OCI-LY7 (cell line): Measurements from ENCODE around the gene MTFR2. TPM values are rescaled to one million over a fixed set of nuclear protein-coding genes. Genes with fewer than 3 reads are reported as not detected.

Experiments used
- BruUV-seq: library from RNA; stranded (reverse); fragments of 400-500 nt; replicated peaks from 2 replicates; lab custom pipeline; 2021; lab: Mats Ljungman, UMichigan
- CTCF ChIA-PET: fragments of 300-600 bp; sonication (Branson Sonifier 250); formaldehyde crosslinking; loops from one replicate; lab custom pipeline; 2022; ENCODE audit warnings: antibody characterized with exemption; ENCODE audit not compliant: unreplicated experiment; lab: Charles Lee
- POLR2A ChIA-PET: fragments of 300-600 bp; sonication (Branson Sonifier 250); formaldehyde crosslinking; loops from one replicate; lab custom pipeline; 2022; ENCODE audit warnings: antibody characterized with exemption; lab: Charles Lee
- DNase-seq: peaks from one replicate; pipeline ENCODE4 v3.0.0-alpha.2; 2015; ENCODE audit warnings: low spot score
- H2AFZ ChIP-seq: fragments of 200-600 bp; sonication (generic), shearing (Covaris generic); 2 replicates; pipeline ENCODE4 v1.6.1; 2014; ENCODE audit warnings: mild to moderate bottlenecking, antibody characterized with exemption, low read length, moderate library complexity
- H3K27ac ChIP-seq: fragments of 200-600 bp; sonication (generic); 2 replicates; pipeline ENCODE4 v1.5.1; 2014; ENCODE audit warnings: mixed run types, low read depth, mild to moderate bottlenecking, moderate library complexity, low read length, inconsistent platforms; ENCODE audit not compliant: poor library complexity, severe bottlenecking
- H3K36me3 ChIP-seq: fragments of 200-600 bp; sonication (generic); 2 replicates; pipeline ENCODE4 v1.6.1; 2014; ENCODE audit warnings: mild to moderate bottlenecking, antibody characterized with exemption, low read length, moderate library complexity, mixed read lengths; ENCODE audit not compliant: insufficient read depth
- H3K4me1 ChIP-seq: fragments of 200-600 bp; sonication (generic); 2 replicates; pipeline ENCODE4 v1.5.1; 2014; ENCODE audit warnings: mild to moderate bottlenecking, low read length; ENCODE audit not compliant: insufficient read depth, poor library complexity, severe bottlenecking
- H3K4me2 ChIP-seq: fragments of 200-600 bp; sonication (generic); 2 replicates; pipeline ENCODE4 v1.6.1; 2014; ENCODE audit warnings: mild to moderate bottlenecking, low read length
- H3K4me3 ChIP-seq: fragments of 200-600 bp; sonication (generic); 2 replicates; pipeline ENCODE4 v1.5.1; 2014; ENCODE audit warnings: mild to moderate bottlenecking, low read depth, low read length; ENCODE audit not compliant: poor library complexity, severe bottlenecking
- H3K79me2 ChIP-seq: fragments of 200-600 bp; sonication (generic); 2 replicates; pipeline ENCODE4 v1.6.1; 2016; ENCODE audit warnings: low read depth, mild to moderate bottlenecking, low read length, moderate library complexity, mixed read lengths; ENCODE audit not compliant: insufficient read depth
- H3K9me2 ChIP-seq: fragments of 200-600 bp; sonication (generic); 2 replicates; pipeline ENCODE4 v1.6.1; 2016; ENCODE audit warnings: mild to moderate bottlenecking, low read length, mixed read lengths; ENCODE audit not compliant: insufficient read depth
- H3K9me3 ChIP-seq: fragments of 200-600 bp; sonication (generic); 2 replicates; pipeline ENCODE4 v1.6.1; 2014; ENCODE audit warnings: mild to moderate bottlenecking, mixed run types, low read length, mixed read lengths
- H4K20me1 ChIP-seq: fragments of 200-600 bp; sonication (generic); 2 replicates; pipeline ENCODE4 v1.6.1; 2014; ENCODE audit warnings: mild to moderate bottlenecking, antibody characterized with exemption, low read length, moderate library complexity, mixed read lengths; ENCODE audit not compliant: insufficient read depth
- CTCF ChIP-seq: fragments of 200-600 bp; sonication (generic); conservative IDR thresholded peaks from 2 replicates; pipeline ENCODE4 v1.5.1; 2014; ENCODE audit warnings: mild to moderate bottlenecking, antibody characterized with exemption, low read length, moderate library complexity, mixed read lengths
- EZH2phosphoT487 ChIP-seq: fragments of 200-600 bp; sonication (generic); IDR thresholded peaks from 2 replicates; pipeline ENCODE4 v1.6.1; 2018; ENCODE audit warnings: low read depth, borderline replicate concordance, mild to moderate bottlenecking, mixed run types, antibody characterized with exemption, low read length, moderate library complexity, mixed read lengths
- intact Hi-C: fragments of 100-400 bp; cut with micrococcal nuclease; formaldehyde crosslinking; loops from one replicate; pipeline ENCODE4 v1.10.0; 2022; ENCODE audit not compliant: unreplicated experiment
- total RNA-seq, 2 experiments: library from RNA; depleted of rRNA in 1 of 2; stranded (reverse); fragments of >200 nt in 1 of 2; shearing (Covaris generic) in 1 of 2; gene quantifications; 2 replicates each; pipeline ENCODE4 v1.2.3, GENCODE V29; 2014 to 2022

Gene MTFR2
- total RNA-seq, 2 experiments from 2014 or later = 9.3 to 32.9 TPM

GRCh38 chr6:136244061-136244616 lies 6.0 kb downstream of the MTFR2 start:
- CTCF ChIA-PET = no interaction called here
- peaks cover 44% of the 10 kb centered on the region; the same call in 1 of the 2 replicates for H3K79me2 ChIP-seq
- TF ChIP-seq CTCF = no peak
- TF ChIP-seq EZH2phosphoT487 = no peak

GRCh38 chr6:136236466-136237293 lies 13.4 kb downstream of the MTFR2 start:
- no peaks in the 10 kb centered on the region for H3K9me2 ChIP-seq
- POLR2A ChIA-PET = interaction anchor here (0.8 to 1.2 kb wide), 2 partner anchors 10 to 41 kb away, joined by 3 to 5 read pairs; no protein-coding TSS in a partner anchor
- H3K36me3 ChIP-seq = peaks cover 93% of the 10 kb centered on the region
- no peaks in the 10 kb centered on the region for H3K9me3 ChIP-seq
- BruUV-seq = no TSS peak
- no peak for DNase-seq
- intact Hi-C loops = no loop called here
- H3K27ac ChIP-seq = no peak overlapping the region
- H3K4me2 ChIP-seq = no peak overlapping the region
- H2AFZ ChIP-seq = no peak overlapping the region
- no peaks in the 10 kb centered on the region for H3K79me2 ChIP-seq
- no peak overlapping the region for H3K4me3 ChIP-seq
- CTCF ChIA-PET = no interaction called here
- TF ChIP-seq CTCF (no peak), EZH2phosphoT487 (no peak)
- no peaks in the 10 kb centered on the region for H3K4me1 ChIP-seq
- H4K20me1 ChIP-seq = no peaks in the 10 kb centered on the region

More at GRCh38 chr6:136244061-136244616, 6.0 kb downstream of the MTFR2 start:
- Histone ChIP-seq H3K4me1 (no peaks in the 10 kb centered on the region), H3K9me3 (peaks cover 20% of the 10 kb centered on the region; the same call in 1 of the 2 replicates), H3K36me3 (peaks cover 97% of the 10 kb centered on the region), H3K4me3 (no peak overlapping the region), H4K20me1 (no peaks in the 10 kb centered on the region), H3K27ac (no peak overlapping the region), H2AFZ (no peak overlapping the region), H3K9me2 (no peaks in the 10 kb centered on the region), H3K4me2 (no peak overlapping the region)
- BruUV-seq = no TSS peak
- intact Hi-C loops = no loop called here
- DNase-seq = no peak
- POLR2A ChIA-PET = interaction anchor here (1.4 to 2.0 kb wide), 2 partner anchors 13 to 46 kb away, joined by 3 to 7 read pairs; no protein-coding TSS in a partner anchor
